GM12878 (cell line): ENCODE measurements around the gene NBR1. TPM values are rescaled to one million over a fixed set of nuclear protein-coding genes. Genes with fewer than 3 reads are reported as not detected.

ENCODE experiments used
- ATAC-seq: fragments of 200-7000 bp; cut with Tn5 transposase; 3 replicates; pipeline ENCODE4 v1.9.1; 2020; ENCODE audit warnings: mild to moderate bottlenecking, moderate library complexity
- BruUV-seq: library from RNA; stranded (reverse); fragments of 400-500 nt; replicated peaks from 2 replicates; lab custom pipeline; 2021; lab: Mats Ljungman, UMichigan
- CTCF ChIA-PET: fragments of 300-600 bp; sonication (Branson Sonifier 250); formaldehyde crosslinking; extraction: SDS; loops from one replicate; lab custom pipeline; 2021; ENCODE audit warnings: inconsistent platforms; lab: Yijun Ruan, JAX
- POLR2A ChIA-PET: fragments of 350-600 bp; formaldehyde crosslinking; extraction: SDS; loops from one replicate; lab custom pipeline; 2021; ENCODE audit warnings: inconsistent platforms; lab: Charles Lee
- RAD21 ChIA-PET: fragments of 300-600 bp; sonication (Branson Sonifier 250); formaldehyde crosslinking; loops from one replicate; lab custom pipeline; 2023; ENCODE audit warnings: antibody characterized with exemption; ENCODE audit not compliant: unreplicated experiment; lab: Charles Lee
- SMC1A ChIA-PET: fragments of 300-600 bp; sonication (Branson Sonifier 250); formaldehyde crosslinking; loops from one replicate; lab custom pipeline; 2023; ENCODE audit not compliant: unreplicated experiment, uncharacterized antibody; lab: Charles Lee
- DNase-seq: peaks from one replicate; pipeline ENCODE4 v3.0.0-alpha.2; 2011; ENCODE audit warnings: low read depth, low spot score
- FAIRE-seq: peaks from 3 replicates; lab custom pipeline; 2011; peaks lifted over from hg19 to GRCh38; lab: Jason Lieb, UNC
- H2AFZ ChIP-seq: 2 replicates; pipeline ENCODE4 v1.6.0; 2011; ENCODE audit warnings: low read depth, low read length, control low read depth; ENCODE audit not compliant: control insufficient read depth
- H3K27ac ChIP-seq: 2 replicates; pipeline ENCODE4 v1.5.1; 2011; ENCODE audit warnings: control low read depth; ENCODE audit not compliant: control insufficient read depth, insufficient read depth
- H3K27me3 ChIP-seq, 2 experiments: replicated peaks in 1 of 2; 2 replicates each; pipeline versions ENCODE4 v1.6.0 to v1.6.1; 2011; ENCODE audit warnings: low read length in 1 of 2; ENCODE audit not compliant: control insufficient read depth in 2 of 2, insufficient read depth in 2 of 2
- H3K36me3 ChIP-seq, 2 experiments: 2 replicates each; pipeline ENCODE4 v1.5.1; 2011; ENCODE audit warnings: low read length in 1 of 2; ENCODE audit not compliant: control insufficient read depth in 2 of 2, insufficient read depth in 2 of 2
- H3K4me1 ChIP-seq: 2 replicates; pipeline ENCODE4 v1.6.1; 2011; ENCODE audit warnings: mild to moderate bottlenecking, low read length, moderate library complexity, mixed read lengths; ENCODE audit not compliant: control insufficient read depth, insufficient read depth
- H3K4me2 ChIP-seq: 2 replicates; pipeline ENCODE4 v1.6.0; 2011; ENCODE audit warnings: control low read depth; ENCODE audit not compliant: control insufficient read depth, insufficient read depth
- H3K4me3 ChIP-seq: fragments of 200-600 bp; sonication (generic); 2 replicates; pipeline ENCODE4 v1.5.1; 2016
- H3K79me2 ChIP-seq: 2 replicates; pipeline ENCODE4 v1.6.0; 2011; ENCODE audit warnings: low read length; ENCODE audit not compliant: control insufficient read depth, insufficient read depth
- H3K9ac ChIP-seq: 2 replicates; pipeline ENCODE4 v1.8.0; 2011; ENCODE audit warnings: low read length, control low read depth, mixed read lengths; ENCODE audit not compliant: control insufficient read depth, insufficient read depth
- H3K9me3 ChIP-seq: replicated peaks from 3 replicates; pipeline ENCODE4 v1.5.1; 2011; ENCODE audit warnings: mild to moderate bottlenecking, low read length; ENCODE audit not compliant: control insufficient read depth, insufficient read depth
- H4K20me1 ChIP-seq: 2 replicates; pipeline ENCODE4 v1.6.0; 2011; ENCODE audit not compliant: control insufficient read depth, insufficient read depth
- ATF3 ChIP-seq: IDR thresholded peaks from 2 replicates; pipeline ENCODE4 v1.6.1; 2011; ENCODE audit warnings: low read depth, mild to moderate bottlenecking, low read length, moderate library complexity, borderline replicate concordance; ENCODE audit errors: extremely low read depth
- BHLHE40 ChIP-seq, 2 experiments: fragments of 450-650 bp in 1 of 2; IDR thresholded peaks; 2 replicates each; pipeline ENCODE4 v1.6.1; 2011 to 2017; ENCODE audit warnings: low read depth in 2 of 2, borderline replicate concordance in 1 of 2, improper control_type of control experiment in 1 of 2, low read length in 1 of 2, mild to moderate bottlenecking in 1 of 2
- BRCA1 ChIP-seq: IDR thresholded peaks from 2 replicates; pipeline ENCODE4 v1.6.1; 2011; ENCODE audit warnings: low read depth, low read length, improper control_type of control experiment
- CBFB ChIP-seq: IDR thresholded peaks from 2 replicates; pipeline ENCODE4 v1.6.1; 2016; ENCODE audit warnings: antibody characterized with exemption, low read depth
- CHD1 ChIP-seq: IDR thresholded peaks from 2 replicates; pipeline ENCODE4 v1.6.1; 2012; ENCODE audit warnings: low read depth, low read length, improper control_type of control experiment
- ESRRA ChIP-seq: IDR thresholded peaks from 2 replicates; pipeline ENCODE4 v1.6.1; 2012; ENCODE audit warnings: mild to moderate bottlenecking, low read length, improper control_type of control experiment
- HCFC1 ChIP-seq: fragments of 150-350 bp; IDR thresholded peaks from 2 replicates; pipeline ENCODE4 v1.6.1; 2014; ENCODE audit warnings: low read length
- HDAC2 ChIP-seq: fragments of 200-600 bp; sonication (generic); IDR thresholded peaks from 2 replicates; pipeline ENCODE4 v1.6.1; 2017
- HDAC6 ChIP-seq: fragments of 200-600 bp; sonication (generic); IDR thresholded peaks from one replicate; pipeline ENCODE4 v1.8.0; 2017; ENCODE audit warnings: antibody characterized with exemption; ENCODE audit not compliant: unreplicated experiment
- KAT2A ChIP-seq: conservative IDR thresholded peaks from 2 replicates; pipeline ENCODE4 v1.6.1; 2011; ENCODE audit warnings: low read depth, low read length; ENCODE audit not compliant: control insufficient read depth
- MLLT1 ChIP-seq: fragments of 450-650 bp; IDR thresholded peaks from 2 replicates; pipeline ENCODE4 v1.6.1; 2016; ENCODE audit warnings: mild to moderate bottlenecking
- MTA3 ChIP-seq: IDR thresholded peaks from 2 replicates; pipeline ENCODE4 v1.6.1; 2012; ENCODE audit warnings: low read length, inconsistent platforms, borderline replicate concordance
- MYC ChIP-seq: IDR thresholded peaks from 2 replicates; pipeline ENCODE4 v1.6.1; 2011; ENCODE audit warnings: mild to moderate bottlenecking, low read length, moderate library complexity, inconsistent platforms; ENCODE audit not compliant: insufficient read depth, insufficient replicate concordance, insufficient read length, severe bottlenecking
- NFIC ChIP-seq: IDR thresholded peaks from 2 replicates; pipeline ENCODE4 v1.6.1; 2012; ENCODE audit warnings: low read depth, mild to moderate bottlenecking, inconsistent platforms, low read length, moderate library complexity
- NR2F1 ChIP-seq: fragments of 450-650 bp; conservative IDR thresholded peaks from 2 replicates; pipeline ENCODE4 v1.6.1; 2017; ENCODE audit warnings: mild to moderate bottlenecking
- PAX5 ChIP-seq: IDR thresholded peaks from 2 replicates; pipeline ENCODE4 v1.6.1; 2011; ENCODE audit warnings: low read depth, low read length, borderline replicate concordance
- RFX5 ChIP-seq: IDR thresholded peaks from 2 replicates; pipeline ENCODE4 v1.6.1; 2011; ENCODE audit warnings: low read depth, low read length, improper control_type of control experiment
- SIX5 ChIP-seq: IDR thresholded peaks from 2 replicates; pipeline ENCODE4 v1.6.1; 2011; ENCODE audit warnings: mild to moderate bottlenecking, low read depth, low read length, moderate library complexity; ENCODE audit not compliant: severe bottlenecking
- SMARCA5 ChIP-seq: fragments of 450-650 bp; IDR thresholded peaks from 2 replicates; pipeline ENCODE4 v1.6.1; 2017; ENCODE audit warnings: mild to moderate bottlenecking
- SPI1 ChIP-seq: IDR thresholded peaks from 2 replicates; pipeline ENCODE4 v1.6.1; 2011; ENCODE audit warnings: low read depth, mild to moderate bottlenecking, low read length, moderate library complexity, borderline replicate concordance; ENCODE audit not compliant: insufficient read depth
- ZSCAN29 ChIP-seq: fragments of 450-650 bp; IDR thresholded peaks from 2 replicates; pipeline ENCODE4 v1.6.1; 2017; ENCODE audit warnings: mild to moderate bottlenecking, moderate library complexity
- ZZZ3 ChIP-seq: IDR thresholded peaks from 2 replicates; pipeline ENCODE4 v1.6.1; 2011; ENCODE audit warnings: low read depth; ENCODE audit not compliant: control insufficient read depth, insufficient read length
- WGBS: methylation state at CpG from one replicate; pipeline ENCODE4 v1.1.6; 2016; ENCODE audit warnings: low lambda C conversion rate; ENCODE audit not compliant: insufficient replicate concordance, insufficient coverage; ENCODE audit errors: missing lambda C conversion rate; 5-methylcytosine and 5-hydroxymethylcytosine counted together
- in situ Hi-C: fragments of 300-500 bp; cut with MboI; formaldehyde crosslinking; loops from 9 replicates; pipeline ENCODE4 v1.14.3; 2018; ENCODE audit warnings: mixed read lengths
- intact Hi-C: fragments of 100-400 bp; cut with micrococcal nuclease; formaldehyde crosslinking; loops from one replicate; pipeline ENCODE4 v1.14.2; 2022; ENCODE audit not compliant: unreplicated experiment
- polyA plus RNA-seq, 11 experiments: library from polyadenylated mRNA; depleted of rRNA in 4 of 11; unstranded in 6 of 11; stranded (reverse) in 5 of 11; fragments of >200 nt; fragmentation: Nextera tagmentation in 4 of 11; fragmentation: Illumina TruSeq in 1 of 11; extraction: Ambion mirVana in 4 of 11; extraction: Trizol in 1 of 11; gene quantifications; 1 replicate in 1 of 11; 2 replicates in 10 of 11; pipeline versions ENCODE4 v1.2.1 to v1.2.3, GENCODE V29; 2011 to 2016; ENCODE audit warnings: inconsistent platforms in 2 of 11, missing spikeins in 2 of 11, low read depth in 1 of 11
- total RNA-seq, 4 experiments: library from RNA; depleted of rRNA in 3 of 4; stranded (reverse); fragments of >200 nt in 3 of 4; fragmentation: Illumina TruSeq in 1 of 4; extraction: Trizol in 1 of 4; gene quantifications; 2 replicates each; pipeline versions ENCODE4 v1.2.1 to v1.2.3, GENCODE V29; 2013 to 2021

The NBR1 gene
- total and polyA plus RNA-seq, 10 of the 15 experiments (the other 5 are each of a cell fraction or from before 2014, with no cell fraction given) = 3.5 to 55.2 (median 28.2) TPM

GRCh38 chr17:43171586-43172487 is 823 bp downstream of the NBR1 start:
- ChIA-PET CTCF (interaction anchor here (0.7 to 2.0 kb wide), 9 partner anchors 40 to 311 kb away, joined by 3 to 9 read pairs (median 3); partner anchors contain the start of genes IFI35, RPL27 and TMEM106A), SMC1A (interaction anchor here (0.8 to 1.7 kb wide), 13 partner anchors 22 to 174 kb away, joined by 3 to 10 read pairs (median 4); partner anchors contain the start of genes BRCA1, IFI35 and TMEM106A), POLR2A (interaction anchor here (0.5 to 1.7 kb wide), 8 partner anchors 41 to 495 kb away, joined by 3 to 17 read pairs (median 4); partner anchors contain the start of genes BRCA1, PLEKHH3 and TMEM106A), RAD21 (interaction anchor here (0.7 to 1.9 kb wide), 4 partner anchors 40 to 196 kb away, joined by 3 to 15 read pairs (median 6); partner anchors contain the start of gene TMEM106A)
- Histone ChIP-seq H3K4me1 (no peaks in the 10 kb centered on the region), H3K4me3 (peak overlapping the region; percentile 78), H3K9ac (peak overlapping the region; percentile 93), H3K27ac (peak overlapping the region; percentile 96), H2AFZ (peak overlapping the region; percentile 80), H3K79me2 (peaks cover 30% of the 10 kb centered on the region), H3K36me3 (no peaks in the 10 kb centered on the region), H4K20me1 (no peaks in the 10 kb centered on the region), H3K27me3 (no peaks in the 10 kb centered on the region), H3K4me2 (peak overlapping the region; percentile 99), H3K9me3 (no peaks in the 10 kb centered on the region)
- in situ Hi-C loops = loop anchor here (5.0 kb wide), 1 partner anchor 35 kb away; no protein-coding TSS in a partner anchor
- TSS peak; percentile 94 for BruUV-seq
- no peak for DNase-seq
- 8% methylated on average over 11 of the region's 12 CpGs for WGBS
- ATAC-seq = no peak
- intact Hi-C loops = loop anchor here (1.0 kb wide), 1 partner anchor 47 kb away; the partner anchor contains the start of gene BRCA1
- FAIRE-seq = no peak
- TF ChIP-seq CHD1 (0 out of 2 replicates have a peak, but pooled peaks have one; percentile 48), PAX5 (no peak), HDAC2 (no peak), NFIC (no peak), MLLT1 (0 out of 2 replicates have a peak, but pooled peaks have one; percentile 20), NR2F1 (no peak), MTA3 (no peak), SMARCA5 (no peak), SIX5 (no peak), HDAC6 (no peak), ATF3 (no peak), ZZZ3 (no peak), RFX5 (no peak), BRCA1 (no peak), HCFC1 (no peak), KAT2A (no peak), CBFB (no peak), SPI1 (peak; percentile 90), BHLHE40 (IDR thresholded peaks at IDR 0.05; ENCODE audit: borderline replicate concordance in 1 of 2, low read depth in 2 of 2, low read length in 1 of 2) (no peak), ZSCAN29 (no peak), MYC (no peak), ESRRA (no peak)
